Smooth muscle cell (in vitro differentiated cells): ENCODE data around the gene DTNB. TPM values are rescaled to one million over a fixed set of nuclear protein-coding genes. Genes with fewer than 3 reads are reported as not detected.

Experiments
- DNase-seq: peaks from one replicate; lab custom pipeline; 2025; ENCODE audit not compliant: unreplicated experiment; lab: John Stamatoyannopoulos, UW
- H2AFZ ChIP-seq: fragments of 200-600 bp; sonication (generic); 2 replicates; pipeline ENCODE4 v1.6.0; 2016; ENCODE audit warnings: antibody characterized with exemption, low read depth, mild to moderate bottlenecking
- H3F3A ChIP-seq: fragments of 200-600 bp; sonication (generic); 2 replicates; pipeline ENCODE4 v1.6.0; 2017; ENCODE audit warnings: antibody characterized with exemption, low read depth
- H3K27ac ChIP-seq: fragments of 200-600 bp; sonication (generic); 2 replicates; pipeline ENCODE4 v1.5.1; 2016; ENCODE audit warnings: low read depth, mild to moderate bottlenecking
- H3K27me3 ChIP-seq: fragments of 200-600 bp; sonication (generic); 2 replicates; pipeline ENCODE4 v1.6.1; 2016; ENCODE audit warnings: low read depth, mild to moderate bottlenecking
- H3K36me3 ChIP-seq: fragments of 200-600 bp; sonication (generic); 2 replicates; pipeline ENCODE4 v1.5.1; 2016; ENCODE audit warnings: low read depth
- H3K4me1 ChIP-seq: fragments of 200-600 bp; sonication (generic); 2 replicates; pipeline ENCODE4 v1.5.1; 2016; ENCODE audit warnings: low read depth
- H3K4me2 ChIP-seq: fragments of 200-600 bp; sonication (generic); 2 replicates; pipeline ENCODE4 v1.6.0; 2016; ENCODE audit warnings: mild to moderate bottlenecking
- H3K4me3 ChIP-seq: fragments of 200-600 bp; sonication (generic); 2 replicates; pipeline ENCODE4 v1.5.1; 2016; ENCODE audit warnings: mild to moderate bottlenecking
- H3K79me2 ChIP-seq: fragments of 200-600 bp; sonication (generic); 2 replicates; pipeline ENCODE4 v1.6.0; 2016; ENCODE audit warnings: low read depth, mild to moderate bottlenecking
- H3K9ac ChIP-seq: fragments of 200-600 bp; sonication (generic); 2 replicates; pipeline ENCODE4 v1.6.0; 2016; ENCODE audit warnings: low read depth
- H3K9me3 ChIP-seq: fragments of 200-600 bp; sonication (generic); replicated peaks from 2 replicates; pipeline ENCODE4 v1.5.1; 2016; ENCODE audit warnings: low read depth
- H4K20me1 ChIP-seq: fragments of 200-600 bp; sonication (generic); 2 replicates; pipeline ENCODE4 v1.6.0; 2016; ENCODE audit warnings: low read depth
- CTCF ChIP-seq: fragments of 200-600 bp; sonication (generic); IDR thresholded peaks from 2 replicates; pipeline ENCODE4 v1.5.1; 2017; ENCODE audit warnings: borderline replicate concordance, mild to moderate bottlenecking, antibody characterized with exemption; ENCODE audit not compliant: insufficient read depth, poor library complexity, severe bottlenecking
- WGBS: methylation state at CpG from one replicate; pipeline ENCODE4 v1.1.7; 2016; ENCODE audit warnings: low lambda C conversion rate; 5-methylcytosine and 5-hydroxymethylcytosine counted together
- polyA plus RNA-seq: library from polyadenylated mRNA; unstranded; fragments of >200 nt; fragmentation: Nextera tagmentation; extraction: Ambion mirVana; gene quantifications from 2 replicates; pipeline ENCODE4 v1.2.1, GENCODE V29; 2016
- total RNA-seq: library from RNA; depleted of rRNA; stranded (reverse); fragments of >200 nt; gene quantifications from 2 replicates; pipeline ENCODE4 v1.2.3, GENCODE V29; 2014

Gene DTNB
- total and polyA plus RNA-seq, 2 experiments from 2014 or later: 4.9 to 5.4 TPM

GRCh38 chr2:25561136-25561850 is 112.1 kb downstream of the DTNB start:
- Histone ChIP-seq H3F3A (no peaks in the 10 kb centered on the region), H3K36me3 (no peaks in the 10 kb centered on the region), H2AFZ (no peak overlapping the region), H3K9me3 (no peaks in the 10 kb centered on the region), H3K27ac (no peak overlapping the region), H3K79me2 (no peaks in the 10 kb centered on the region), H3K4me3 (no peak overlapping the region), H3K4me1 (no peaks in the 10 kb centered on the region), H4K20me1 (no peaks in the 10 kb centered on the region), H3K4me2 (no peak overlapping the region), H3K27me3 (no peaks in the 10 kb centered on the region), H3K9ac (no peak overlapping the region)
- DNase-seq: no peak
- 87% methylated on average over 5 of the region's 5 CpGs for WGBS
- no peak for TF ChIP-seq CTCF

- no peaks in the 10 kb centered on the region for H4K20me1 ChIP-seq
- no peak overlapping the region for H3K4me2 ChIP-seq
- H3K4me1 ChIP-seq: no peaks in the 10 kb centered on the region
- H3K79me2 ChIP-seq: no peaks in the 10 kb centered on the region
- WGBS: 96% methylated on average over 10 of the region's 10 CpGs
- H3F3A ChIP-seq: no peaks in the 10 kb centered on the region
- no peak for TF ChIP-seq CTCF
- no peak for DNase-seq
- no peaks in the 10 kb centered on the region for H3K9me3 ChIP-seq
- no peak overlapping the region for H3K4me3 ChIP-seq
- H3K27me3 ChIP-seq: no peaks in the 10 kb centered on the region
- no peak overlapping the region for H3K9ac ChIP-seq
- H2AFZ ChIP-seq: no peak overlapping the region
- H3K36me3 ChIP-seq: no peaks in the 10 kb centered on the region
- no peak overlapping the region for H3K27ac ChIP-seq
Measured at GRCh38 chr2:25559148-25559547, 114.2 kb downstream of the DTNB start.

GRCh38 chr2:25558262-25558661 is 115.1 kb downstream of the DTNB start:
- no peaks in the 10 kb centered on the region for H3F3A ChIP-seq
- no peaks in the 10 kb centered on the region for H3K79me2 ChIP-seq
- no peak overlapping the region for H3K4me3 ChIP-seq
- 57% methylated on average over 2 of the region's 2 CpGs for WGBS
- H3K27ac ChIP-seq: no peak overlapping the region
- H3K9ac ChIP-seq: no peak overlapping the region
- TF ChIP-seq CTCF: no peak
- H3K4me1 ChIP-seq: no peaks in the 10 kb centered on the region
- H3K27me3 ChIP-seq: no peaks in the 10 kb centered on the region
- no peak for DNase-seq
- H3K9me3 ChIP-seq: no peaks in the 10 kb centered on the region
- no peaks in the 10 kb centered on the region for H3K36me3 ChIP-seq
- H4K20me1 ChIP-seq: no peaks in the 10 kb centered on the region
- H2AFZ ChIP-seq: no peak overlapping the region
- no peak overlapping the region for H3K4me2 ChIP-seq
